HG03575 (cell line): ENCODE measurements around the gene SCN5A.

Experiments used
- ATAC-seq: cut with Tn5 transposase; IDR thresholded peaks from one replicate; pipeline ENCODE4 v1.9.1; 2021; ENCODE audit not compliant: unreplicated experiment, insufficient number of reproducible peaks, low FRiP score; ENCODE audit errors: extremely low read depth

The SCN5A gene

GRCh38 chr3:38649500-38650247, at the start of gene SCN5A:
Gene SCN5A (minus strand): TSS chr3:38649687. CDS start chr3:38633307, 16,380 bp downstream.
- no peak for ATAC-seq

GRCh38 chr3:38698760-38699159, 49.3 kb upstream of the SCN5A start:
- no peak for ATAC-seq

GRCh38 chr3:38698061-38698460, 48.6 kb upstream of the SCN5A start:
- ATAC-seq, result no peak

GRCh38 chr3:38696034-38696433, 46.5 kb upstream of the SCN5A start:
- no peak for ATAC-seq

- no peak for ATAC-seq
Observed at GRCh38 chr3:38690185-38690584, 40.7 kb upstream of the SCN5A start.

- no peak for ATAC-seq
Observed at GRCh38 chr3:38689774-38690173, 40.3 kb upstream of the SCN5A start.

- ATAC-seq, result no peak
Observed at GRCh38 chr3:38689346-38689745, 39.9 kb upstream of the SCN5A start.

GRCh38 chr3:38687321-38687720, 37.8 kb upstream of the SCN5A start:
- no peak for ATAC-seq

- no peak for ATAC-seq
Observed at GRCh38 chr3:38684546-38684945, 35.1 kb upstream of the SCN5A start.

GRCh38 chr3:38669668-38670067, 20.2 kb upstream of the SCN5A start:
- no peak for ATAC-seq

- no peak for ATAC-seq
Observed at GRCh38 chr3:38662544-38662943, 13.1 kb upstream of the SCN5A start.

- ATAC-seq, result no peak
Observed at GRCh38 chr3:38658841-38659240, 9.4 kb upstream of the SCN5A start.

GRCh38 chr3:38657369-38657768, 7.9 kb upstream of the SCN5A start:
- no peak for ATAC-seq

- ATAC-seq, result no peak
Observed at GRCh38 chr3:38655708-38656300, 6.3 kb upstream of the SCN5A start.

GRCh38 chr3:38653685-38654537, 4.4 kb upstream of the SCN5A start:
- no peak for ATAC-seq

GRCh38 chr3:38652934-38653333, 3.4 kb upstream of the SCN5A start:
- ATAC-seq, result no peak

- ATAC-seq, result no peak
Observed at GRCh38 chr3:38651153-38651789, 1.8 kb upstream of the SCN5A start.

GRCh38 chr3:38650248-38650951, 913 bp upstream of the SCN5A start:
- no peak for ATAC-seq
